ENCODE results near the gene ADPRH.
"Not testable (repeated sequence)": the region's sequence is repeated elsewhere in the genome, so short reads cannot be mapped to it uniquely, and the experiment has no call there.

ADPRH gene

GRCh38 chr3:119560160-119560559 is 19.1 kb upstream of the ADPRH start:
- no peak for DNase-seq

DNA sequence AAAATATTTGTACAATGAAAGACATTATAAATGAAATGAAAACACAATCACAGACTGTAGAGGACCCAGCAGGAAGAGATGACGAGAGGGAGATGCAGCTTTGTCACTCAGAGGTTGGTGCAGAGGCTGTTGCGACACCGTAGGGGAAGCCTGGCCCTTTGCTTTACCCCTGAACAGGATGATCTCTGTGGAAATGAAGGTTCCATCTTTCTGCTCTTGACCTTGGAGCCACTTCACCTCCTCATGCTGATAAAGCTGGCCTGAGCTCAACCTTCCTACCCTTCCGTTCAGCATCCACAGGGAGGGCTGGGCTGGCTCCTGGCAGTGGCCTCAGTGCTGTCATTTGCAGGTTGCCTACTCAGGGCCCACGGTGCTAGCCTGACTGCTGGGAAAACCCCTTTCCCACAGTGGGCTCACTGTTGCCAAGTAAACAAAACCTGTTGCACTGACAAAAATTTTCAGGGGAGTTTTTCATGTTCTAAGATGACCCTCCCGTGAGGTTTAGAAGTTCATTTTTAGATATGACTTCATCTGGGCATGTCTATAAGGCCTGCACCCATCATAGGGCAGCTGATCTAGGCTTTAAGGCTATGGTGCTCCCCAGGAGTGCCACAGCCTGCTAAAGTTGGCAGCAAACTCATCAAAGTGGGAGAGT is 16.9 kb upstream of the ADPRH start:
- DNase-seq: peak; percentile 21 to 43

DNA sequence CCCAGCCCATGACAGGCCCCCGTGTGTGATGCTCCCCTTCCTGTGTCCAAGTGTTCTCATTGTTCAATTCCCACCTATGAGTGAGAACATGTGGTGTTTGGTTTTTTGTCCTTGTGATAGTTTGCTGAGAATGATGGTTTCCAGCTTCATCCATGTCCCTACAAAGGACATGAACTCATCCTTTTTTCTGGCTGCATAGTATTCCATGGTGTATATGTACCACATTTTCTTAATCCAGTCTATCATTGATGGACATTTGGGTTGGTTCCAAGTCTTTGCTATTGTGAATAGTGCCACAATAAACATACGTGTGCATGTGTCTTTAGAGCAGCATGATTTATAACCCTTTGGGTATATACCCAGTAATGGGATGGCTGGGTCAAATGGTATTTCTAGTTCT is 16.0 kb upstream of the ADPRH start:
- not testable (repeated sequence) for DNase-seq

DNA sequence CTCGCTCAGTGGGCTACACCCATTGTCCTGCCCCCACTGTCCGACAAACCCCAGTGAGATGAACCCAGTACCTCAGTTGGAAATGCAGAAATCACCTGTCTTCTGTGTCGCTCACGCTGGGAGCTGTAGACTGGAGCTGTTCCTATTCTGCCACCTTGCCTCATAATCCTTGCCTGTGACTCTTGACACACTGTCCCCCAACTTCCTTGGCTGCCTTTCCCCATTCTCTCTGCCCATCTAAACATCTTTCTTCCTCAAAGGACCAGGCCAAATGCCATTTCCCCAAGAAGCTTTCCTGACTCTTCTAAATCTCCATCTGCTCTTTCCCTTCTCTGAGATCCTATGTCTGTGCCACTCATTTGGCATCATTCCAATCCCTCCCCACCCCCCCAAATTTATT is 10.1 kb upstream of the ADPRH start:
- no peak for DNase-seq

GRCh38 chr3:119570229-119570628 is 9.1 kb upstream of the ADPRH start:
- DNase-seq: no peak

- no peak for DNase-seq
Measured at GRCh38 chr3:119571230-119571629, 8.1 kb upstream of the ADPRH start.

DNA sequence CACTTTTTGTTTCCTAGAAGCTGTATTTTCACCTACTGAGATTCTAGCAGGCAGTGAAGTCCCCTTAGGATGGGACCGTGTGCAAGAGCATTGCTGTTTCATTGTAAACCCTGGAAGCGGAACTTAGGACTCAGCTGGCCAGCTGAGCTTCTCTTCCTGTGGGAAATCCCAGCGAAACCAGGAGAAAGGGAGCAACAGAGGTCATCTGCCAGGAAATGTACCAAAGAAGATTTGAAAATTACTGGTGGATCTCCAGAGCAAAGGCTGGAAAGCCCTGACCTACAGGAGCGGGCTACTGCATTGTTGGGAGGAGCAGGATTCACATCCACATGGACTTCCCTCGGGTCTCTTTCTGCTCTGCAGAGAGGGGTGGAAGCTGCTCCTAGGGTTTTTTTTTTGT is 7.6 kb upstream of the ADPRH start:
- DNase-seq: no peak

DNA sequence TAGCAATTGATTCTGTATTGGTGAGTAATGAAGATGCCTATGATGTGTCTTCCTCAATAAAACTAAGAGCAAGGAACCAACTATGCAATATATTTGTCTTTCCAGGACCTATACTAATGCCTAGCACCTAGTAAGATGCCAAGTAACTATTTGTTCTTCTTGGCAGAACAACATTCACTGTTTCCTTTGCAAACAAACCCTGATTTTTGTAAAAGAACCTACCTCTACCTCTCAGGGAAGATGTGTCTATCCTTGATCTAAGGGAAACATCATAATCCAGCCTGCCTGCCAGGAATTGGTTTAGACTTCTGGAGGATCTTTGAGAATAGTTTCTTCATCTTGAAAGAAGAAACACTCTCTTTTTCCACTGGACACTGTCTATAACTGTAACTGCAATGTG is 3.8 kb upstream of the ADPRH start:
- no peak for DNase-seq

GRCh38 chr3:119580067-119580760 is 922 bp downstream of the ADPRH start:
- DNase-seq: peak in 1 of 2 donors; percentile 11

GRCh38 chr3:119582178-119582577 is 2.9 kb downstream of the ADPRH start:
- peak; percentile 38 to 50 for DNase-seq

- DNase-seq: no peak
Measured at GRCh38 chr3:119585208-119585607, 5.9 kb downstream of the ADPRH start.

DNA sequence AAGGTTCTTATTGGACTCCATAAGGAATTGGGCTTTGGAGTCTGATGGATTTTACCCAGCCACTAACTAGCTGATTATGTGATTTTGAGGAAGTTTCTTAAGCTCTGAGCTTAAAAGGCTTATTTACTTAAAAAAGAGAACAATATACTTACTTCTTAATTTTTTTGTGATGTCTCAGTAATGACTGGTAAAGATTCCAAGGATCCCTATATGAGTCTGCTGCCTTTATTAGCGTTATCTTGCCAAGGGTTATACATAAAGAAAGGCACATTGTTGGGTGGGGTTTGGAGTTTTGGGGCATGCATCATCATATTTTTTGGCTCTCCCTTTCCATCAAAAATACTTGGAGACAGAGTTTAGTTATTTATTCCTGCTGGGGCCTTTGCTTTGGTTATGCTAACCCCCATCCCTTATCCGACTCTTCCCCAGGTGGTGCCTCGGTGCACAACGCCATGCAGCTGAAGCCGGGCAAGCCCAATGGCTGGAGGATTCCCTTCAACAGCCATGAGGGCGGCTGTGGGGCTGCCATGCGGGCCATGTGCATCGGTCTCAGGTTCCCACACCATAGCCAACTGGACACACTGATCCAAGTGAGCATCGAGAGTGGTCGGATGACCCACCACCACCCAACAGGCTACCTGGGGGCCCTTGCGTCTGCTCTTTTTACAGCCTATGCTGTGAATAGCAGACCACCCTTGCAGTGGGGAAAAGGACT is 6.7 kb downstream of the ADPRH start:
- no peak for DNase-seq

DNA sequence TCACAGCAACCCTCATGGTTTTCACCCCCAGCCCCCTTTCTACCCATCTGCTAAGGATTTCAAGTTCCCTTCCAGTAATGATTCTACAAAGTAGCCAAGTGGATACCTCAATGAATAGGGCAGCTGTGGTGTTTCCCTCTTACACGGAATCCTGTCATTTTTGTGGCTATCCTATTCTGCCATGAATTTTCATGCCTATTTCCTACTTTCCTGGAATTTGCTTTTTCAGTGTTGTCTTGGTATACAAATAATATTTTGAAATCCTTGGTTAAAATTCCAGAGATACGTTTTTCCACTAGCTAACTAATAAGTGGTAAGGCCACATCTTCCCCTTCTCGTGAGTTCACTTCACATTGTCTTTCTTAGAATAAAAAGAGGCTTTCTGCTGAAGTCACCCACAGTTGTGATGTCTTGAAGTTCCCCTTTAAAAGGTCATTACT is 7.5 kb downstream of the ADPRH start:
- no peak for DNase-seq

- peak; percentile 26 to 49 for DNase-seq
Measured at GRCh38 chr3:119588112-119588511, 8.8 kb downstream of the ADPRH start.

- no peak for DNase-seq
Measured at GRCh38 chr3:119589102-119589773, 9.9 kb downstream of the ADPRH start.

- DNase-seq: no peak
Measured at GRCh38 chr3:119590706-119591105, 11.4 kb downstream of the ADPRH start.

DNA sequence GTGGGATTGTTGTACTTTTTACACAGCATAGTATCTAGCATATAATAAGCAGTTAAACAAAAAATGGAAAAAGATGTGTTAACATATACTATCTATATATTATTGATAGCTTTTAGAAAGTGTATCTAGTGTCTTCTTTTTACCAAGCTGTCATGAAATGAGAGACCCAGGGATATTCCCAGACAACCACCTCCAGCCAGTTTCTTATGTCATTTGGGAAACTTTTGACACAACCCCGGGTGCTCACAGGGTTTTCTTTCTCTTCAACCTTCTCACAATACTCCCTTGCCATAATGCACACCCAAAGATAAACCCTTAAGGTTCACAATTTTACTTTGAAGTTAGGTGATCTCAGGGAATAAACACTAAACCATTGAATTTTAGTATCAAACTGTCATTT is 13.6 kb downstream of the ADPRH start:
- DNase-seq: no peak

DNA sequence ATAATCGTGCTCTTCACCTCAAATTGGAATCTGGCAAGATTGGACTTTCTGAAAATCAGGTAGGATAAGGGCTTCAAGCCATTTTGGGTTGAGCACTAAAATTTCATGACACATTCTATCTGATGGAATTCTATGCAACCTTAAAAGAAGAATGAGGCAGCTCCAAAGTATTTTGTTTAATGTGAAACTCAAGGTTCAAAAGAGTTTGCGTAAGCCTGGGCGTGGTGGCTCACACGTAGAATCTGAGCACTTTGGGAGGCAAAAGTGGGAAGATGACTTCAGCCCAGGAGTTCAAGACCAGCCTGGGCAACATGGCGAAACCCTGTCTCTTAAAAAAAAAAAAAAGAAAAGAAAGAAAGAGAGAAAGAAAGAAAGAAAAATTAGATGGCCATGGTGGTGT is 14.8 kb downstream of the ADPRH start:
- DNase-seq: no peak

GRCh38 chr3:119594929-119595328 is 15.6 kb downstream of the ADPRH start:
- DNase-seq: not testable (repeated sequence)

DNA sequence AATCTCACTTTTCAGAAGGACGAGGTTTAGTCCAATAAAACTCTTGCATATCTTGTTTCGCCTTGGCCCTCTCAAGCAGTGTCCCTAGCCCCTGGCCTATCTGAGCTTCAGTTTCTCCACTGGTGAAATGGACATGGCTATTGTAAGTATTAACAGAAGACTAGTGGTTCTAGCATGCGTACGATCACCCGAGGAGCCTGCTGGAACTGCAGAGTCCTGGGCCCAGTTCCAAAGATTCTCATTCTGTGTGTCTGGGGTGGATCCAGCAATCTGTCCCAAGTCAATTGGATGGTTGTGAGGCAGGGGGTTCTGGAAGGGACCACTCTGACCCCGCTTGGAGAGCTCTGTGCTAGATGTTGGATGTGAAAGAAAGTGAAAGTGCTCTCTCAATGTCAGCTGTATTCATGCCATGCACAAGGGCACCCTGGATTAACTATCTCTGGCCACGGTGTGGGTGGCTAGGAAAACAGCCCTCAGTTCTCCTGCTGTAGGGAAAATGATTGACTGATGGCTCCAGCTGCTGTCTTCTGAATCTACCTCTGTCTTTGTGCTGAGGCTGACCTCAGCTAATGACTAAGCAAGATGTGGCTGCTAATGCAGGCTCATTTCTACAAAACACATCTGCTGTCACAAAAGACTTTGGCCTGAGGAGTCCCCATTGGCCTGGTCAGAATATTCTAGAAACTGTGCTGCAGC is 16.5 kb downstream of the ADPRH start:
- no peak for DNase-seq

DNA sequence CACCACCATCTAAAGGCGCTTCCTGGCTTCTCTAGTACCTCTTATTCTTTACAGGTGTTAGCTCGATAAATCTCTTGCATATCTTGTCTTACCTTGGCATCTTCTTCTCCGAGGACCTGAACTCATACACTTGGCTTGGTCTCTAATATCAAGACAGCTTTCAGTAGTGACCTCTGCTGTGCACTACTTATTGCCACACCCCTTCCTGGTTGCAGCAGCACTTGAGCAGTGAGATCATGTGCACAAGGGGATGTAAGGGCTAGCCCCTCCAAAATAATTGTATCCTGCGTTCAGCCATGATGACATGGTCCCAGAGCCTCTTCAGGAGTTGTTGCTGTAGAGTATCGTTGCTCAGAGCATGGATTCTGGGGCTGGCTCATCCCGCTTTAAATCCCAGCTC is 17.1 kb downstream of the ADPRH start:
- DNase-seq: no peak

DNA sequence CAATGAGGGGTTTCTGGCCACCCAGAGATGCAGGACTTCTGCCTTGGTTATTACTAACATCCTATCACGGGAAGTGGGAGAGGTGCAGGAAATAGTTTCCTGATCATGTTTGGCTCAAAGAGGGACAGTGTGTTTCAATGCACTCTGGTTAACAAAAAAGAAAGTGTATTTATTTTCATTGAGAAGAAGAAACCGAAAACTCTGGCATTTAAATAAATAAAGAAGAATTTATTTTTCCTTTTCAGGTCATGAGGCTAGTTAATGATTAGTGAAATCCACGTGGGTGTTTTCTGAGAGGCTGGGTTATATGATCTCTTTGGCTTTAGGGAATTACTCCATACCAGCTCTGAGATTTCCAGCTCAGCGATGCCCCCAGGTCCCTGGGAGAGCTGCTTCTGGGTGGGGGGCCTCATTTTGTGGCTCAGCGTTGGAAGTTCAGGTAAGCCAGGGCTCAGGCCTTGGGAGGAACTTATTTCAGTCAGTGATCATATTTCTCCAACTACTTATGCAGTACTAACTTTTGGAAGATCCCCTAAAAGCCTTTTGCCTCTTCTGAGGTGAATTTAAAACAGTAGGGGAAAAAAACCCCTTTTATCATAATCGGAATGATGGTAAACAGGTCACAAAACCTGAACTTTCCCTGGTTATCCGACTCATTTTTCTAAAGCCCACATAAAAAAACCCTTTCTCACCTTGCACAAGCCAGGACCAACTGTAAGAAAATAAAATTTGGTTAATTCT is 18.4 kb downstream of the ADPRH start, which contains the start of gene PLA1A:
PLA1A (plus strand) TSS at position 338 of the 741 bp plus-strand sequence; CDS start at position 367, 29 bp downstream.
- no peak for DNase-seq
